ENCODE results near the gene ZDHHC22. TPM values are rescaled to one million over a fixed set of nuclear protein-coding genes. Genes with fewer than 3 reads are reported as not detected.

ZDHHC22 gene
- total RNA-seq, 3 donors from 2014 or later (not counting 1 experiment from before 2014, with no cell fraction given) = not detected

- WGBS (ENCODE audit: insufficient coverage) = 84% methylated on average over 2 of the region's 3 CpGs
Observed at GRCh38 chr14:77187649-77188012, 46.0 kb upstream of the ZDHHC22 start.

GRCh38 chr14:77186911-77187648, 45.5 kb upstream of the ZDHHC22 start:
- TF ChIP-seq CTCF (IDR thresholded peaks at IDR 0.05) = no peak
- Mint-ChIP-seq H3K4me1 (peaks cover 13 to 15% of the 10 kb centered on the region in 2 donors), H3K4me3 (no peak overlapping the region), H3K27ac (no peak overlapping the region), H3K9me3 (no peaks in the 10 kb centered on the region), H3K36me3 (no peaks in the 10 kb centered on the region), H3K27me3 (ENCODE audit: low read depth in 2 of 2) (peaks cover 14 to 17% of the 10 kb centered on the region in 2 donors)
- no peaks in the 10 kb centered on the region for H3K36me3 ChIP-seq (ENCODE audit: control insufficient read depth, insufficient read depth, low read length)
- intact Hi-C loops (cut with micrococcal nuclease) = no loop called here
- no peak overlapping the region for H3K27ac ChIP-seq (ENCODE audit: low read length)
- WGBS (ENCODE audit: insufficient coverage) = 78% methylated on average over 11 of the region's 15 CpGs
- peaks cover 35% of the 10 kb centered on the region for H3K4me1 ChIP-seq (ENCODE audit: control insufficient read depth, insufficient read depth, low read length)
- H3K27me3 ChIP-seq (ENCODE audit: control insufficient read depth, insufficient read depth, low read length) = peaks cover 2% of the 10 kb centered on the region
- H3K4me3 ChIP-seq (ENCODE audit: low read length) = no peak overlapping the region
- no peak for DNase-seq
- ATAC-seq = no peak
- H3K9me3 ChIP-seq (ENCODE audit: control insufficient read depth, insufficient read depth, low read length) = no peaks in the 10 kb centered on the region

More at GRCh38 chr14:77187649-77188012, 46.0 kb upstream of the ZDHHC22 start:
- H3K27me3 Mint-ChIP-seq (ENCODE audit: low read depth in 2 of 2) = peaks cover 14 to 19% of the 10 kb centered on the region in 2 donors
- no peak for TF ChIP-seq CTCF (IDR thresholded peaks at IDR 0.05)
- H3K4me3 ChIP-seq (ENCODE audit: low read length) = no peak overlapping the region
- H3K4me1 ChIP-seq (ENCODE audit: control insufficient read depth, insufficient read depth, low read length) = peaks cover 29% of the 10 kb centered on the region
- no peak overlapping the region for H3K27ac Mint-ChIP-seq
- no peak for DNase-seq
- H3K4me1 Mint-ChIP-seq = peaks cover 9 to 10% of the 10 kb centered on the region in 2 donors
- H3K27ac ChIP-seq (ENCODE audit: low read length) = no peak overlapping the region
- H3K9me3 Mint-ChIP-seq = no peaks in the 10 kb centered on the region
- no peaks in the 10 kb centered on the region for H3K36me3 ChIP-seq (ENCODE audit: control insufficient read depth, insufficient read depth, low read length)
- intact Hi-C loops (cut with micrococcal nuclease) = no loop called here
- H3K9me3 ChIP-seq (ENCODE audit: control insufficient read depth, insufficient read depth, low read length) = no peaks in the 10 kb centered on the region
- no peaks in the 10 kb centered on the region for H3K36me3 Mint-ChIP-seq
- ATAC-seq = no peak
- no peaks in the 10 kb centered on the region for H3K27me3 ChIP-seq (ENCODE audit: control insufficient read depth, insufficient read depth, low read length)
- H3K4me3 Mint-ChIP-seq = no peak overlapping the region

- H3K36me3 ChIP-seq (ENCODE audit: control insufficient read depth, insufficient read depth, low read length) = no peaks in the 10 kb centered on the region
- H3K27ac ChIP-seq (ENCODE audit: low read length) = no peak overlapping the region
- Mint-ChIP-seq H3K4me3 (no peak overlapping the region), H3K4me1 (peaks cover 13 to 24% of the 10 kb centered on the region in 2 donors), H3K36me3 (no peaks in the 10 kb centered on the region), H3K27ac (no peak overlapping the region), H3K9me3 (no peaks in the 10 kb centered on the region), H3K27me3 (ENCODE audit: low read depth in 2 of 2) (peaks cover 11 to 18% of the 10 kb centered on the region in 2 donors)
- ATAC-seq (no peak), DNase-seq (no peak)
- H3K9me3 ChIP-seq (ENCODE audit: control insufficient read depth, insufficient read depth, low read length) = no peaks in the 10 kb centered on the region
- intact Hi-C loops (cut with micrococcal nuclease) = no loop called here
- peaks cover 7% of the 10 kb centered on the region for H3K27me3 ChIP-seq (ENCODE audit: control insufficient read depth, insufficient read depth, low read length)
- 75% methylated on average over 2 of the region's 2 CpGs for WGBS (ENCODE audit: insufficient coverage)
- TF ChIP-seq CTCF (IDR thresholded peaks at IDR 0.05) = no peak
- H3K4me3 ChIP-seq (ENCODE audit: low read length) = no peak overlapping the region
- peaks cover 48% of the 10 kb centered on the region for H3K4me1 ChIP-seq (ENCODE audit: control insufficient read depth, insufficient read depth, low read length)
Observed at GRCh38 chr14:77185093-77185465, 43.5 kb upstream of the ZDHHC22 start.

Measured in natural killer cell (primary cell).